ENCODE results near the gene MAGT1.
A peak's percentile ranks its signal among the peaks of the same experiment; 100 is the strongest.
"Not testable (repeated sequence)": the region's sequence is repeated elsewhere in the genome, so short reads cannot be mapped to it uniquely, and the experiment has no call there.

MAGT1 gene

DNA sequence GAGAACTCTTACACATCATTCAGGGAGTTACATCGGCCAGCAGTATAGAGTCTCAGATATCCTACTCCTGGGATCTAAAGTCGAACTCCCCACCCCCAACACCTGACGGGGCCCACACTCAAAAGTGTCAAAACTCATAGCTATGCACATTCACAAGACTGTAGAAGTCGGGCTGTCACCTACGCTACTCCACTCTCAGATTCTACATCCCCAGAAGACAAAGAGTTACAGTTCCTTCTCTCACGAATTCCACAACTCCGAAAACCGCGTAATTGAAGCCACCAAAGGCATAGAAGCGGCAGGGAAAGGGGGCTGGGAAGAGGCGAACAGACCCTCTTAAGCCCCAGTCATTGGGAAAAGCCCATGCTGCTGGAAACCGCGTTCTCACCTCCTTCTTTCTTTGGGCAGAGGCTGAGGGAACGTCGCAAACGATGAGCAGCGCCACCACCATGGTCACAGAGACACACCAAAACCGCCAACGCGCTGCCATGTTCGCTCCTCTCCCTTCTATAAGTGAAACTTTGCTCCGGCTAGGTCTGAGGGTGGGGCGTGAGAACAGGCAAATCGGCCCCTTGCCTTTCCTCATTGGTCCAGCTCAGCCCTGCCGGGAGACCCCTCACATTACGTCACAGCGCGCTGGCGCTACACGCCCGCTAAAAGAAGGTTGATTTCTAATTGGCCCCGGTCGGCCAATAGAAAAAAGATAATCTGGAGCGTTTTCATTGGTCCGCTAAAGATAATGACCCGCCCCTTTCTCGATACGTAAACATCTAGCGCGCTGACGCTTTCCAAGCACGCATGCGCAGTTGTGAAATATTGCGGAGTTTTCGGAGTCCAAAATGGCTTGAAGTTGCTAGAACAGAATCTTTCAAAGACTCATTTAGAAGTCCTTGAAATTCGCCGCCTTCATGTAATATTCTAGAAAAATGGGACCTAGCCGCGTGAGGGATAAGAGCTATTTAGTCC is at the start of gene MAGT1:
Gene MAGT1, minus strand, starts transcription at position 515 of the 966 bp plus-strand sequence. Its CDS starts 25 bp downstream, at position 490.
- TF ChIP-seq, protein P1, sequence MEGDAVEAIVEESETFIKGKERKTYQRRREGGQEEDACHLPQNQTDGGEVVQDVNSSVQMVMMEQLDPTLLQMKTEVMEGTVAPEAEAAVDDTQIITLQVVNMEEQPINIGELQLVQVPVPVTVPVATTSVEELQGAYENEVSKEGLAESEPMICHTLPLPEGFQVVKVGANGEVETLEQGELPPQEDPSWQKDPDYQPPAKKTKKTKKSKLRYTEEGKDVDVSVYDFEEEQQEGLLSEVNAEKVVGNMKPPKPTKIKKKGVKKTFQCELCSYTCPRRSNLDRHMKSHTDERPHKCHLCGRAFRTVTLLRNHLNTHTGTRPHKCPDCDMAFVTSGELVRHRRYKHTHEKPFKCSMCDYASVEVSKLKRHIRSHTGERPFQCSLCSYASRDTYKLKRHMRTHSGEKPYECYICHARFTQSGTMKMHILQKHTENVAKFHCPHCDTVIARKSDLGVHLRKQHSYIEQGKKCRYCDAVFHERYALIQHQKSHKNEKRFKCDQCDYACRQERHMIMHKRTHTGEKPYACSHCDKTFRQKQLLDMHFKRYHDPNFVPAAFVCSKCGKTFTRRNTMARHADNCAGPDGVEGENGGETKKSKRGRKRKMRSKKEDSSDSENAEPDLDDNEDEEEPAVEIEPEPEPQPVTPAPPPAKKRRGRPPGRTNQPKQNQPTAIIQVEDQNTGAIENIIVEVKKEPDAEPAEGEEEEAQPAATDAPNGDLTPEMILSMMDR (IDR thresholded peaks at IDR 0.05; ENCODE audit: borderline replicate concordance, control extremely low read depth, extremely low read depth, insufficient read depth, missing control alignments): no peak
- in situ Hi-C loops (cut with MboI; ENCODE audit: low sequenced_read_pairs, unreplicated experiment): no loop called here
- peak; percentile 76 for DNase-seq (ENCODE audit: low spot score)

DNA sequence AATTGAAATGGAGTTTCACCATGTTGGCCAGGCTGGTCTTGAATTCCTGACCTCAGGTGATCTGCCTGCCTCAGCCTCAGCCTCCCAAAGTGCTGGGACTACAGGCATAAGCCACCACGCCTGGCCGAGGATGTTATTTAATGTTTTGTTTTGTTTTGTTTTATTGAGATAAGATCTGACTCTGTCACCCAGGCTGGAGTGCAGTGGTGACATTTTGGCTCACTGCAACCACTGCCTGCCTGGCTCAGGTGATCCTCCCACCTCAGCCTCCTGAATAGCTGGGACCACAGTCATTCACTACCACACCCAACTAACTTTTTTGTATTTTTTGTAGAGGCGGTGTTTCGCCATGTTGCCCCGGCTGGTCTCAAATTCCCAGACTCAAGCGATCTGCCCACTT is 49.8 kb upstream of the MAGT1 start:
- in situ Hi-C loops (cut with MboI; ENCODE audit: low sequenced_read_pairs, unreplicated experiment); DNase-seq (ENCODE audit: low spot score): not testable (repeated sequence)

DNA sequence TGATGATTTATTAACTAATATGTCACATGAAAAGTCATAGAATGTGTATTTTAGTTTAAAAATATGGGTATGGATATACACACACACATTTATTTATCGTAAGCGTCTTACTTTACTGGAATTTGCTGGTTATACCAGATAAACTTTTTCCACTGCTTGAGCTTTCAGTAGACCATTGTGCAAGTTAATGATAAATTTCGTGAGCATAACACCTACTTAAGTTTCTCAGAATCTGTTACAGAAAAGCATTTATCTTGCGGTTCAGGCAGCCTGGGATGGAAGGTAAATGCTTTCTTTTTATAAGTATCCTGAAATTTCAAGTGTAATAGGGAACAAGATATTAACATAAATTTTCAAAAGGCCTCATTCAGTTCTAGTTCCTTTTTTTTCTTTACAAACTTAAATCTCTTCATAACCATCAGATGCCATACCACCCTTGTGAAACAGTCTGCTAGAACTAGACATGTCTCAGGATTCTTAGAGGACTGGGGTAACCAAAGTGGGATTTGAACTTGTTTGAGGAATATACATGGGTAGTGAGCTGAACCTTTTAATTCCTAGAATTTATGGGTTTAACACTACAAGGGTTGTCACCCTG is 42.9 kb upstream of the MAGT1 start:
- in situ Hi-C loops (cut with MboI; ENCODE audit: low sequenced_read_pairs, unreplicated experiment): no loop called here
- TF ChIP-seq, protein P1 (IDR thresholded peaks at IDR 0.05; ENCODE audit: borderline replicate concordance, control extremely low read depth, extremely low read depth, insufficient read depth, missing control alignments): no peak
- no peak for DNase-seq (ENCODE audit: low spot score)

DNA sequence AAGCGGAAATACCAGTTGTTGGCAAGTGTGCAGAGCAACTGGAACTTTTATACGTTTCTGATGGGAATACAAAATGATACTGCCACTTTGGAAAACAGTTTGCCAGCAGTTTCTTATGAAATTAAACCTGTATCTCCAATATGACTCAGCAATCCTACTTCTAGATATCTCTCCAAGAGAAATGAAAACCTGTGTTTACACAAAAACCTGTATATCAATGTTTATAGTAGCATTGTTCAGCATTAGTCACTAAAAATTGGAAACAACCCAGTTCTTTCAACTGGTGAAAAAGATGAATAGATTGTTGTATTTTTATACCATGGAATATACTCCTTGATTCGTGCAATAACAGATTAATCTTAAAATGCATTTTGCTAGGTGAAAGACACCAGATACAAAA is 42.1 kb upstream of the MAGT1 start:
- TF ChIP-seq, protein P1 (IDR thresholded peaks at IDR 0.05; ENCODE audit: borderline replicate concordance, control extremely low read depth, extremely low read depth, insufficient read depth, missing control alignments): no peak
- no peak for DNase-seq (ENCODE audit: low spot score)
- in situ Hi-C loops (cut with MboI; ENCODE audit: low sequenced_read_pairs, unreplicated experiment): no loop called here

DNA sequence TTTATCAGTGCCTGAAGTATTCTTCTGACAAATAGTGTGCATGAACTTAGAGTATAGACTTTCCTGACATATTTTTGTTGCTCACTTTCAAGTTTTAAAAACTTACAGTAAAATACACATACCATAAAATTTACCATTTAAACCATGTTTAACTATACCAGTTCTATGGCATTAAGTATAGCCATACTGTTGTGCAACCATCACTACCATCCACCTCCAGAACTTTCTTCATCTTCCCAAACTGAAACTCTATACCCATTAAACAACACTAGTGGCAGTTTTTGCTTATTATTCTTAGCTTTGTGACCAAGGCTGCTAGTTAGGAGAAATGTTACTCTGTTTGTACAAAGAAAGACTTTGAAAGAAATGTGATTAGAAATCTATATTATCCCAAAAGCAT is 41.1 kb upstream of the MAGT1 start:
- no peak for DNase-seq (ENCODE audit: low spot score)
- in situ Hi-C loops (cut with MboI; ENCODE audit: low sequenced_read_pairs, unreplicated experiment): no loop called here
- TF ChIP-seq, protein P1 (IDR thresholded peaks at IDR 0.05; ENCODE audit: borderline replicate concordance, control extremely low read depth, extremely low read depth, insufficient read depth, missing control alignments): no peak

DNA sequence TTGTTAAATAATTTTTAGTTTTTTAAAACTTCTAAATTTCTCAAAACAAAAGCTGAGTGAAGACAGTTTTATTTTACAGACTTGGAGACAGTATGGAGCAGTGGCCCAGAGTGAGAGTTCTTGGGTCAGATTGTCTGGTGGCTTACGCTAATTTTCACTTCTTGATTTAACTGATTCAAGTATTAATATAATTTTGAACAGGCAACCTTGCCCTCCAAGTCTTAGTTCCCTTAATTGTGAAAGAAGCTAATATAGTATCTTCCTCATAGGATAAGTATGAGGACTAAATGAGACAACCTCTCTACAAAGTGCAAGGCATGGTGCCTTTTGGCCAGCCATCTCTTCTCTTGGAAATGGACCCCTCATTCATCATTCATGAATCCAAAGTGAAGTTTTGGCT is 40.7 kb upstream of the MAGT1 start:
- in situ Hi-C loops (cut with MboI; ENCODE audit: low sequenced_read_pairs, unreplicated experiment): no loop called here
- TF ChIP-seq, protein P1 (IDR thresholded peaks at IDR 0.05; ENCODE audit: borderline replicate concordance, control extremely low read depth, extremely low read depth, insufficient read depth, missing control alignments): no peak
- no peak for DNase-seq (ENCODE audit: low spot score)

DNA sequence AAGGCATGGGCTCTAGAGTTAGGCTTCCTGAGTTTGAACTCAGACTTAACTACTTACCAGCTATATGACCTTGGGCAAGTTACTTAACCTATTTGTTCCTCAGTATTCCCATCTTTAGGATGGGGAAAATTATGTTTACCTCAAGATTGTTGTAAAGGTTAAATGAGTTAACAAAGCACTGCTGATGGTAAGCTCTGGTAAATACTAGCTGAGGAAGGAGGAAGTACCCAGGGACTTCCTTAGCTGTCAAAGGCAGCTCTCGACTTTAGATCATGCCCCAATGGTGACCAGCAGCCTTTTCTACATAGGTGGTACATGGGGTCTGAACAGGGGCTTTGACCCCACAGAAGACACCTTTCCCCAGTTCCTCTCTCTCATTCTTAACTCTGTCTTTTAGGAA is 35.3 kb upstream of the MAGT1 start:
- TF ChIP-seq, protein P1 (IDR thresholded peaks at IDR 0.05; ENCODE audit: borderline replicate concordance, control extremely low read depth, extremely low read depth, insufficient read depth, missing control alignments): no peak
- no peak for DNase-seq (ENCODE audit: low spot score)
- in situ Hi-C loops (cut with MboI; ENCODE audit: low sequenced_read_pairs, unreplicated experiment): no loop called here

Measured in GM13976 (cell line).